Sigmoid colon (tissue), 7 donors: ENCODE measurements around the gene AATF. TPM values are rescaled to one million over a fixed set of nuclear protein-coding genes. Genes with fewer than 3 reads are reported as not detected.

Source experiments
- DNase-seq: peaks from one replicate; pipeline ENCODE4 v3.0.0-alpha.2; 2019
- H3K27ac ChIP-seq, 4 donors: fragments of 200-600 bp; sonication (generic); one replicate each; pipeline ENCODE4 v1.5.1; 2016 to 2019; ENCODE audit warnings: mild to moderate bottlenecking in 1 of 4
- H3K27me3 ChIP-seq, 3 donors: fragments of 200-600 bp; sonication (generic); one replicate each; pipeline ENCODE4 v1.5.1; 2019; ENCODE audit warnings: mild to moderate bottlenecking in 1 of 3
- H3K36me3 ChIP-seq, 4 donors: fragments of 200-600 bp; sonication (generic); one replicate each; pipeline ENCODE4 v1.5.1; 2016 to 2019
- H3K4me1 ChIP-seq, 4 donors: fragments of 200-600 bp; sonication (generic); one replicate each; pipeline ENCODE4 v1.5.1; 2017 to 2019
- H3K4me3 ChIP-seq, 4 donors: fragments of 200-600 bp; sonication (generic); one replicate each; pipeline ENCODE4 v1.5.1; 2017 to 2019; ENCODE audit warnings: mild to moderate bottlenecking in 2 of 4, moderate library complexity in 1 of 4
- H3K9me3 ChIP-seq, 4 donors: fragments of 200-600 bp in 3 of 4; sonication (generic) in 3 of 4; one replicate each; pipeline versions ENCODE4 v1.5.1 to v1.6.1; 2013 to 2019
- CTCF ChIP-seq, 4 experiments: fragments of 450-650 bp in 3 of 4; fragments of 200-600 bp in 1 of 4; IDR thresholded peaks; one replicate each; pipeline ENCODE4 v1.5.1; 2016 to 2019; ENCODE audit warnings: antibody characterized with exemption in 4 of 4, mild to moderate bottlenecking in 3 of 4, moderate library complexity in 2 of 4
- EP300 ChIP-seq, 4 donors: sonication (generic); formaldehyde crosslinking; IDR thresholded peaks; one replicate each; pipeline ENCODE4 v1.6.1; 2017; ENCODE audit warnings: antibody characterized with exemption in 4 of 4
- POLR2A ChIP-seq, 2 donors: fragments of 450-650 bp; IDR thresholded peaks; one replicate each; pipeline ENCODE4 v1.6.1; 2016; ENCODE audit warnings: antibody characterized with exemption in 2 of 2, mild to moderate bottlenecking in 2 of 2, moderate library complexity in 2 of 2
- POLR2AphosphoS5 ChIP-seq, 4 donors: sonication (generic); formaldehyde crosslinking; IDR thresholded peaks; one replicate each; pipeline ENCODE4 v1.6.1; 2017; ENCODE audit warnings: antibody characterized with exemption in 4 of 4
- WGBS, 2 donors: extraction: QIAGEN DNeasy Blood & Tissue Kit; methylation state at CpG; one replicate each; pipeline ENCODE4 v1.1.7; 2013; 5-methylcytosine and 5-hydroxymethylcytosine counted together
- intact Hi-C: fragments of 100-400 bp; cut with DNase I; formaldehyde crosslinking; loops from one replicate; pipeline ENCODE4 v1.15.1; 2023
- polyA plus RNA-seq, 3 donors: library from polyadenylated mRNA; stranded (reverse); fragments of 200-250 nt; gene quantifications; one replicate each; pipeline ENCODE4 v1.2.3, GENCODE V29; 2013
- total RNA-seq, 4 donors: library from RNA; depleted of rRNA; stranded (reverse); fragments of >200 nt; gene quantifications; one replicate each; pipeline ENCODE4 v1.1.0, GENCODE V29; 2016
- donor health status: healthy with polysubstance abuse.
- donor health status: Bipolar disorder and iron deficiency.
- donor health status: healthy.

The AATF gene
- total and polyA plus RNA-seq, 7 donors = 27.6 to 38.3 (median 33.2) TPM

DNA sequence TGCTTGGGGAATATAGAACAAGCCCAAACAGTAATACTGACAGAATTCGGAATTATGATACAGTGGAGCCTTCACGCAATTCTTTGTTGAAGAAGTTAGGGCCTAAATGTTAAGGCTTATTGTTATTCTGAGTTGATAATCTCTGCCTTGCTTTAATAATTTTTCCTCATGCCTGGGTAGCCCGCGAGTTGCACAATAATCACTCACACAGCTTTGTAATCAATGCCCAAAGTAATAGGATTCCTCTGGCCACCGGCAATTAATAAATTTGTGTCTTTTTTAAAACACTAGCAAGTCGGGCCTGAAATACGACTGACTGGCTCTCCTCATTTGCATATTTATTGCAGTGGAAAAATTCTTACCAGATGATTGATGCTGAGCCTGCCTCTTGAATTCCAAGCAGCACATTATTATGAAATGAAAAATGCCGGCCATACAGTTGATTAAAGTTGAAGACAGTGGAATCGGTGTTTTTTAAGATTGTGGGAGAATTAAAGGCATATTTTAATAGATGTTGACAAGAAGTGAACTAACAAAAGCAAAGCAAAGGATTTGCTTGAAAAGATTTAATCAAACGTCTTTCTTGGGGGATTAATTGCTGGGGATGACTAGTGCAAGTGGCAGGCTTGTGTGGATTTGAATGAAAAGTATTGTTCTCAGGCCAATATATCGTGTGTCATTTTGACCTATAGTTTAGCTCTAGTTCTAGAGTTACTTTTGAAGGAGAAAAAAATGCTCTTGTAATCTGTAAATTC, 30.2 kb downstream of the AATF start:
- WGBS, 2 donors = 79 to 85% methylated on average over 11 of the region's 11 CpGs
- no peak for TF ChIP-seq POLR2AphosphoS5 (IDR thresholded peaks at IDR 0.05)
- TF ChIP-seq POLR2A (IDR thresholded peaks at IDR 0.05) = no peak
- no peak for TF ChIP-seq EP300 (IDR thresholded peaks at IDR 0.05)
- TF ChIP-seq CTCF (IDR thresholded peaks at IDR 0.05) = no peak
- no peak overlapping the region for H3K4me3 ChIP-seq
- peaks cover 0 to 9% (median 0%) of the 10 kb centered on the region in 4 donors for H3K36me3 ChIP-seq
- no peaks in the 10 kb centered on the region for H3K9me3 ChIP-seq
- no peak for DNase-seq
- no peaks in the 10 kb centered on the region for H3K27me3 ChIP-seq
- no peak overlapping the region for H3K27ac ChIP-seq
- intact Hi-C loops = no loop called here
- H3K4me1 ChIP-seq = peaks cover 0 to 13% (median 4%) of the 10 kb centered on the region in 4 donors

DNA sequence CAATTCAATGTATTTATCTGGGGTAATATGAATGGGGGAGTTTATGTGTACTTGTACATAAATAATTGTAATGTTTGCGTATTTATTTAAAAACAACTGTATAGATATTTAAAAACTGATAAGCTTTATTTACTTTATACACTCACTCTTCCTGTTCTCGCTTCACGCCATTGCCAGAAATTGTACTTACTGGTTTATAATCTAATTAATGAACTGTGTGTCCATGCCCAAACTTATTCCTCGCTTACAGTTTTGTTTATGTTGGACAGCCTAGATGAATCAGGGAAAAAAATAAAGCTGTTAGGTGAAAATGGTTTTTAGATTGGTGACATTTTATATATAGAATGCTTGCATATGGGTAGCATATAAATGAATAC, 30.8 kb downstream of the AATF start:
- Histone ChIP-seq H3K27ac (no peak overlapping the region), H3K4me3 (no peak overlapping the region), H3K27me3 (no peaks in the 10 kb centered on the region), H3K9me3 (no peaks in the 10 kb centered on the region), H3K4me1 (peaks cover 0 to 13% (median 4%) of the 10 kb centered on the region in 4 donors), H3K36me3 (peaks cover 0 to 9% (median 0%) of the 10 kb centered on the region in 4 donors)
- 69 to 76% methylated on average over 4 of the region's 4 CpGs for WGBS, 2 donors
- no peak for DNase-seq
- TF ChIP-seq POLR2AphosphoS5 (IDR thresholded peaks at IDR 0.05) = no peak
- intact Hi-C loops = no loop called here

DNA sequence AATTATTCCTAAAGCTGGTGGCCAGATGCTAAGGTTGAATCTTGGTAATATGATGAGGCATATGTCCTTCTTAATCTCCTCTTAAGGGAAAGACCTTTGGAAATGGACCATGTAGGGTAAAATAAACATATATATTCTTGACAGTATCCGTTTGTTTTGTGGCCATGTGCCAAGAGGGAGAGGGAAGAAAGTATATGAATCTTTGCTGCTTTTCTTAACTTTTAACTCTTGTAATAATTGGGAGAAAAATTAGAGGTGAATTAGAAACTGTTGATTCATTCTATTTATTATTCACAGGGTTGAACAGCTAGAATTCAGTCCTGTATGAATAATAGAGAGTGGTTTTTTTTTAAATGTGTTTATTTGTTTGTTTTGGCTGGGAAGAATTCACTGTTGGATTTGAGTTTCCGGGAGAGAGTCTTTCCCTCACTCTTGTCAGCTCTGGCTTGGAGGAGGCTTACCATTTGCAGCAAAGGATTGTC, 31.6 kb downstream of the AATF start:
- Histone ChIP-seq H3K4me1 (peaks cover 0 to 13% (median 4%) of the 10 kb centered on the region in 4 donors), H3K27me3 (no peaks in the 10 kb centered on the region), H3K27ac (no peak overlapping the region), H3K9me3 (no peaks in the 10 kb centered on the region), H3K36me3 (peaks cover 0 to 9% (median 0%) of the 10 kb centered on the region in 4 donors), H3K4me3 (no peak overlapping the region)
- TF ChIP-seq POLR2A (IDR thresholded peaks at IDR 0.05) = no peak
- TF ChIP-seq EP300 (IDR thresholded peaks at IDR 0.05) = no peak
- no peak for TF ChIP-seq CTCF (IDR thresholded peaks at IDR 0.05)
- TF ChIP-seq POLR2AphosphoS5 (IDR thresholded peaks at IDR 0.05) = no peak
- 19 to 51% methylated on average over 2 of the region's 2 CpGs for WGBS, 2 donors
- intact Hi-C loops = no loop called here
- no peak for DNase-seq

DNA sequence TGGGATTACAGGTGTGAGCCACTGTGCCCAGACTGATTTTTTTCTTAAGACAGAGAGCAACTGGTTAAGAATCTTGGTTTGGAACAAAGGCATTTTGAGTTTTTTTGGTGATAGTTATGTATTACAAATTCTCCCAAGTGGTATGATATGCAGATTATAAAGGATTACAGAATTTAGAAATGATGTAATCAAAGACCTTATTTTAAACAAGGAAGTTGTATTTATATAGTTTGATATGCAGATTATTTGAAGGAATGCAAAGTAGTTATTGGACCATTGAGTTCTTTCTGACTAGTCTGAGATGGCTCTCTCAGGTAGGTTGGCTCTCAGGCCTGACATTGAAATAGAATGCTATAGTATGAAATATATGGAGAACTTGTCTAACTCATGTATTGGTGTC, 34.9 kb downstream of the AATF start:
- Histone ChIP-seq H3K4me3 (no peak overlapping the region), H3K36me3 (peaks cover 0 to 22% (median 8%) of the 10 kb centered on the region in 4 donors), H3K27ac (no peak overlapping the region), H3K27me3 (no peaks in the 10 kb centered on the region), H3K9me3 (no peaks in the 10 kb centered on the region), H3K4me1 (peaks cover 0 to 13% (median 4%) of the 10 kb centered on the region in 4 donors)
- no peak for TF ChIP-seq POLR2A (IDR thresholded peaks at IDR 0.05)
- TF ChIP-seq POLR2AphosphoS5 (IDR thresholded peaks at IDR 0.05) = no peak
- TF ChIP-seq CTCF (IDR thresholded peaks at IDR 0.05) = no peak
- no peak for TF ChIP-seq EP300 (IDR thresholded peaks at IDR 0.05)
- intact Hi-C loops = no loop called here
- no peak for DNase-seq

- H3K27ac ChIP-seq = no peak overlapping the region
- 90 to 95% methylated on average over 6 of the region's 6 CpGs for WGBS, 2 donors
- H3K4me1 ChIP-seq = peaks cover 0 to 28% (median 20%) of the 10 kb centered on the region in 4 donors
- H3K36me3 ChIP-seq = peaks cover 0 to 49% (median 12%) of the 10 kb centered on the region in 4 donors
- TF ChIP-seq POLR2AphosphoS5 (IDR thresholded peaks at IDR 0.05) = no peak
- TF ChIP-seq CTCF (IDR thresholded peaks at IDR 0.05) = no peak
- TF ChIP-seq POLR2A (IDR thresholded peaks at IDR 0.05) = no peak
- TF ChIP-seq EP300 (IDR thresholded peaks at IDR 0.05) = no peak
- DNase-seq = no peak
- H3K27me3 ChIP-seq = no peaks in the 10 kb centered on the region
- no peak overlapping the region for H3K4me3 ChIP-seq
- no peaks in the 10 kb centered on the region for H3K9me3 ChIP-seq
- intact Hi-C loops = no loop called here
These were observed 40.4 kb downstream of the AATF start for GRCh38 chr17:36989173-36989572.
